GM23338 (cell line): ENCODE results near the gene TBCD.

Experiments used
- CREB1 ChIP-seq: fragments of 250-450 bp; sonication (Bioruptor Pico); IDR thresholded peaks from 2 replicates; pipeline ENCODE4 v1.5.0; 2020; ENCODE audit warnings: low read depth, mild to moderate bottlenecking, moderate library complexity
- CTCF ChIP-seq, 2 experiments: fragments of 200-600 bp in 1 of 2; sonication (generic) in 1 of 2; conservative IDR thresholded peaks; 2 replicates each; pipeline versions ENCODE4 v1.5.1 to v1.6.1; 2016 to 2017; ENCODE audit warnings: antibody characterized with exemption in 2 of 2, low read depth in 2 of 2, mild to moderate bottlenecking in 2 of 2, moderate library complexity in 1 of 2
- EZH2phosphoT487 ChIP-seq: fragments of 200-600 bp; sonication (generic); IDR thresholded peaks from one replicate; pipeline ENCODE4 v1.8.1; 2018; ENCODE audit warnings: antibody characterized with exemption; ENCODE audit not compliant: unreplicated experiment
- POLR2AphosphoS5 ChIP-seq: IDR thresholded peaks from 2 replicates; pipeline ENCODE4 v1.6.1; 2016; ENCODE audit warnings: antibody characterized with exemption, low read depth
- REST ChIP-seq: IDR thresholded peaks from one replicate; pipeline ENCODE4 v1.6.1; 2018; ENCODE audit warnings: antibody characterized with exemption; ENCODE audit not compliant: unreplicated experiment
- ZNF462 ChIP-seq: fragments of 250-450 bp; sonication (Bioruptor Pico); IDR thresholded peaks from 2 replicates; pipeline ENCODE4 v1.5.0; 2020; ENCODE audit warnings: mild to moderate bottlenecking, moderate library complexity

- TF ChIP-seq CTCF (conservative IDR thresholded peaks at IDR 0.05; ENCODE audit: low read depth in 2 of 2), result no peak
- no peak for TF ChIP-seq CREB1
- no peak for TF ChIP-seq POLR2AphosphoS5
- TF ChIP-seq REST, result no peak
- TF ChIP-seq EZH2phosphoT487, result no peak
- TF ChIP-seq ZNF462 (CRISPR knock-in tag), result no peak
These were observed 180.0 kb downstream of the TBCD start for GRCh38 chr17:82931699-82932517.
